ENCODE data around the gene WFDC9. TPM values are rescaled to one million over a fixed set of nuclear protein-coding genes. Genes with fewer than 3 reads are reported as not detected.

Gene WFDC9
- total RNA-seq, 1 experiment from 2014 or later = not detected

DNA sequence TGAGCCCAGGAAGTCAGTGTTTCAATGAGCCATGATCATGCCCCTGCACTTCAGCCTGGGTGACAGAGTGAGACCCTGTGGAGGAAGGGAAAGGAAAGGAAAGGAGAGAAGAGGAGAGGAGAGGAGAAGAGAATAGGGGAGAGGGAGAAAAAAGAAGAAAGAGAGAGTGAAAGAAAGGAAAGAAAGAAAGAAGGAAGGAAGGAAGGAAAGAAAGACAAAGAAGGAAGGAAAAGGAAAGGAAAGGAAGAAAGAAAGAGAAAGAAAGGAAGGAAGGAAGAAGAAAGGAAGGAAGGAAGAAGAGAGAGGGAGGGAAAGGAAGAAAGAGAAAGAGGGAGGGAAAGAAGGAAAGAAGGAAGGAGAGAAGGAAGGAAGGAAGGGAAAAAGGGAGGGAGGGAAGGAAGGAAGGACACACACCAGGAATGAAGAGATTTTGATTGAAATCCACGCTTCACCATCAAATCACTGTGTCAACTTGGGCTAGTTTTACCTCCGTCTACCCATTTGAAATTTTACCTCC lies 66.3 kb downstream of the WFDC9 start:
- no peaks in the 10 kb centered on the region for H3K9me3 ChIP-seq
- H3K4me3 ChIP-seq = no peak overlapping the region
- no peak for DNase-seq
- no peaks in the 10 kb centered on the region for H3K36me3 ChIP-seq
- peaks cover 46% of the 10 kb centered on the region for H3K27me3 ChIP-seq

Other genes starting within 250 kb of the WFDC9 start
- 17.6 and 25.0 TPM in 2 replicates for gene DBNDD2, start 223.0 kb downstream of the WFDC9 start, total RNA-seq (2014; rRNA removed; shearing (Covaris generic); ENCODE audit: low replicate concordance)
- 35.6 and 66.5 TPM in 2 replicates for gene PIGT, start 215.1 kb downstream of the WFDC9 start, total RNA-seq (2014; rRNA removed; shearing (Covaris generic); ENCODE audit: low replicate concordance)
- gene WFDC2, start 161.5 kb downstream of the WFDC9 start, total RNA-seq (2014; rRNA removed; shearing (Covaris generic); ENCODE audit: low replicate concordance) = not detected in 2 replicates
- gene SPINT3, start 115.7 kb downstream of the WFDC9 start, total RNA-seq (2014; rRNA removed; shearing (Covaris generic); ENCODE audit: low replicate concordance) = not detected in 2 replicates
- not detected in 2 replicates for gene WFDC6, start 91.8 kb downstream of the WFDC9 start, total RNA-seq (2014; rRNA removed; shearing (Covaris generic); ENCODE audit: low replicate concordance)
- gene EPPIN, start 83.9 kb downstream of the WFDC9 start, total RNA-seq (2014; rRNA removed; shearing (Covaris generic); ENCODE audit: low replicate concordance) = not detected in 2 replicates
- gene WFDC8, start 52.0 kb downstream of the WFDC9 start, total RNA-seq (2014; rRNA removed; shearing (Covaris generic); ENCODE audit: low replicate concordance) = not detected in 2 replicates
- not detected in 2 replicates for gene WFDC10A, start 1.5 kb downstream of the WFDC9 start, total RNA-seq (2014; rRNA removed; shearing (Covaris generic); ENCODE audit: low replicate concordance)
- not detected in 2 replicates for gene WFDC11, start 39.0 kb upstream of the WFDC9 start, total RNA-seq (2014; rRNA removed; shearing (Covaris generic); ENCODE audit: low replicate concordance)
- gene WFDC13, start 70.8 kb upstream of the WFDC9 start, total RNA-seq (2014; rRNA removed; shearing (Covaris generic); ENCODE audit: low replicate concordance) = not detected in 2 replicates
- gene WFDC10B, start 73.7 kb upstream of the WFDC9 start, total RNA-seq (2014; rRNA removed; shearing (Covaris generic); ENCODE audit: low replicate concordance) = not detected in 2 replicates
- gene SPINT4, start 91.1 kb upstream of the WFDC9 start, total RNA-seq (2014; rRNA removed; shearing (Covaris generic); ENCODE audit: low replicate concordance) = not detected in 2 replicates
- 0.59 TPM in 1 of 2 replicates, not detected in the other for gene WFDC3, start 160.6 kb upstream of the WFDC9 start, total RNA-seq (2014; rRNA removed; shearing (Covaris generic); ENCODE audit: low replicate concordance)
- gene DNTTIP1, start 160.7 kb upstream of the WFDC9 start, total RNA-seq (2014; rRNA removed; shearing (Covaris generic); ENCODE audit: low replicate concordance) = 50.3 and 70.0 TPM in 2 replicates
- 69.5 and 72.7 TPM in 2 replicates for gene UBE2C, start 181.4 kb upstream of the WFDC9 start, total RNA-seq (2014; rRNA removed; shearing (Covaris generic); ENCODE audit: low replicate concordance)
- not detected in 2 replicates for gene TNNC2, start 196.0 kb upstream of the WFDC9 start, total RNA-seq (2014; rRNA removed; shearing (Covaris generic); ENCODE audit: low replicate concordance)
- gene SNX21, start 202.5 kb upstream of the WFDC9 start, total RNA-seq (2014; rRNA removed; shearing (Covaris generic); ENCODE audit: low replicate concordance) = 55.6 and 74.9 TPM in 2 replicates
- 39.6 and 46.9 TPM in 2 replicates for gene ACOT8, start 226.1 kb upstream of the WFDC9 start, total RNA-seq (2014; rRNA removed; shearing (Covaris generic); ENCODE audit: low replicate concordance)
- gene ZSWIM3, start 226.3 kb upstream of the WFDC9 start, total RNA-seq (2014; rRNA removed; shearing (Covaris generic); ENCODE audit: low replicate concordance) = 8.4 and 14.2 TPM in 2 replicates
- 5.7 and 8.5 TPM in 2 replicates for gene ZSWIM1, start 249.9 kb upstream of the WFDC9 start, total RNA-seq (2014; rRNA removed; shearing (Covaris generic); ENCODE audit: low replicate concordance)